ENCODE data around the gene RAB36. TPM values are rescaled to one million over a fixed set of nuclear protein-coding genes. Genes with fewer than 3 reads are reported as not detected.

RAB36 gene
- total RNA-seq, 1 donor from 2014 or later = 0.47 TPM

- no peaks in the 10 kb centered on the region for H3K36me3 ChIP-seq
- intact Hi-C loops (cut with micrococcal nuclease) = no loop called here
Measured at GRCh38 chr22:23123804-23124254, 21.4 kb upstream of the RAB36 start.

GRCh38 chr22:23124611-23125511, 20.4 kb upstream of the RAB36 start:
- Histone ChIP-seq H3K27ac (replicated peaks) (no peak overlapping the region), H3K4me1 (peaks cover 9% of the 10 kb centered on the region), H3K4me3 (no peak overlapping the region), H3K27me3 (ENCODE audit: low read depth) (no peaks in the 10 kb centered on the region), H3K36me3 (no peaks in the 10 kb centered on the region), H3K9me3 (replicated peaks) (no peaks in the 10 kb centered on the region)
- intact Hi-C loops (cut with micrococcal nuclease) = loop anchor here (5.0 kb wide), 1 partner anchor 163 kb away; no protein-coding TSS in a partner anchor
- no peak for DNase-seq
- TF ChIP-seq CTCF (IDR thresholded peaks at IDR 0.05; ENCODE audit: borderline replicate concordance) = no peak

More at GRCh38 chr22:23123804-23124254, 21.4 kb upstream of the RAB36 start:
- no peak for DNase-seq
- Histone ChIP-seq H3K9me3 (replicated peaks) (no peaks in the 10 kb centered on the region), H3K4me1 (peaks cover 12% of the 10 kb centered on the region), H3K27ac (replicated peaks) (no peak overlapping the region), H3K4me3 (no peak overlapping the region), H3K27me3 (ENCODE audit: low read depth) (no peaks in the 10 kb centered on the region)
- TF ChIP-seq CTCF (IDR thresholded peaks at IDR 0.05; ENCODE audit: borderline replicate concordance) = no peak

GRCh38 chr22:23125512-23126103, 19.7 kb upstream of the RAB36 start:
- intact Hi-C loops (cut with micrococcal nuclease) = loop anchor here (5.0 kb wide), 1 partner anchor 163 kb away; no protein-coding TSS in a partner anchor
- H3K9me3 ChIP-seq (replicated peaks) = no peaks in the 10 kb centered on the region
- no peak overlapping the region for H3K4me3 ChIP-seq
- DNase-seq = no peak
- H3K27ac ChIP-seq (replicated peaks) = no peak overlapping the region
- no peaks in the 10 kb centered on the region for H3K27me3 ChIP-seq (ENCODE audit: low read depth)
- no peak for TF ChIP-seq CTCF (IDR thresholded peaks at IDR 0.05; ENCODE audit: borderline replicate concordance)
- H3K36me3 ChIP-seq = no peaks in the 10 kb centered on the region
- peaks cover 8% of the 10 kb centered on the region for H3K4me1 ChIP-seq

GRCh38 chr22:23126165-23127054, 18.9 kb upstream of the RAB36 start:
- Histone ChIP-seq H3K4me1 (peaks cover 8% of the 10 kb centered on the region), H3K36me3 (no peaks in the 10 kb centered on the region), H3K27me3 (ENCODE audit: low read depth) (no peaks in the 10 kb centered on the region), H3K4me3 (no peak overlapping the region), H3K27ac (replicated peaks) (no peak overlapping the region), H3K9me3 (replicated peaks) (no peaks in the 10 kb centered on the region)
- no peak for DNase-seq
- no peak for TF ChIP-seq CTCF (IDR thresholded peaks at IDR 0.05; ENCODE audit: borderline replicate concordance)
- intact Hi-C loops (cut with micrococcal nuclease) = loop anchor here (5.0 kb wide), 1 partner anchor 164 kb away; no protein-coding TSS in a partner anchor
